Measurements from ENCODE around the gene ACVRL1. TPM values are rescaled to one million over a fixed set of nuclear protein-coding genes. Genes with fewer than 3 reads are reported as not detected.
A peak's percentile ranks its signal among the peaks of the same experiment; 100 is the strongest.

Gene ACVRL1
- total and polyA plus RNA-seq, 9 of the 15 experiments (the other 6 are each of a cell fraction or from before 2014, with no cell fraction given), result 0.07 to 1.4 (median 0.30) TPM

DNA sequence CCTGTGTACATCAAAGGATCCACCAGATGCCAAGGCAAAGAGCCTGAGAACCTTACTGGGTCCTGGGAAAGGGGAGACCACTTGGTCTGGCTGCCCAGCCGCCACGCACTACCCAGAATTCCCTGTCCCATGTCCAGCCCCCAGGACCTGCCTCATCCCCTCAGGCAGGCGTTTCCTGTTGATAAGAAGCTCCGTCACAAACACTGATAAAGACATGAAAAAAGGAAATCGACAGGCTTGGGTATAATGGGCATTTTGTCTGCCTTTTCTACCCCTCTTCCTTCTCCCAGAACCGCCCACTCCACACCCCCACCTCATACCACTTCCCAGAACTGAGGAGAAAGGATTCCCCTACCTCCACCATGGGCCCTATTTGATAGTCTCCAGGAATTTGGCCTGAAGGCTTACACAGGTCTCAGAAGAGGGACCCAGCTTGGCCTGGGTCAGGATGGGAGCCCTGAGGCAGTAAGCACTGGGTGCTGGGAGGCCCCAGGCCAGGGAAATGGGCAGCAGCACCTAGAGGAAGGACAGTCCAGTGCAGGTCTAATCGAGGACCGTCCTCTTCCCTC lies 18.8 kb downstream of the ACVRL1 start (continued):
- TF ChIP-seq SUPT5H (IDR thresholded peaks at IDR 0.05) (0 out of 2 replicates have a peak, but pooled peaks have one; percentile 41), MYC (IDR thresholded peaks at IDR 0.05; ENCODE audit: low read depth, low read length) (no peak; the same call in 1 of the 2 replicates), MYC (CRISPR knock-in tag; IDR thresholded peaks at IDR 0.05; ENCODE audit: borderline replicate concordance, low read depth) (no peak), U2AF2 (optimal IDR thresholded peaks at IDR 0.05; ENCODE audit: low read depth, low read length) (no peak), SMARCC2 (IDR thresholded peaks at IDR 0.05; ENCODE audit: low read depth) (0 out of 2 replicates have a peak, but pooled peaks have one; percentile 54), MEF2D (tag; conservative IDR thresholded peaks at IDR 0.05; ENCODE audit: low read depth) (peak; percentile 60; the same call in 1 of the 2 replicates), RCOR1 (IDR thresholded peaks at IDR 0.05; ENCODE audit: borderline replicate concordance in 1 of 2, low read depth in 2 of 2, low read length in 2 of 2) (peak in 1 of 2 experiments; percentile 74; a peak in 2 of 4 replicates), SNIP1 (IDR thresholded peaks at IDR 0.05; ENCODE audit: low read depth) (no peak), ATF7 (IDR thresholded peaks at IDR 0.05) (no peak), ZNF668 (CRISPR knock-in tag; IDR thresholded peaks at IDR 0.05) (no peak), MCM5 (IDR thresholded peaks at IDR 0.05; ENCODE audit: low read depth) (no peak), NFIC (IDR thresholded peaks at IDR 0.05) (peak; percentile 25; the same call in 1 of the 2 replicates), TFAM (CRISPR knock-in tag; conservative IDR thresholded peaks at IDR 0.05) (no peak), ARID1B (IDR thresholded peaks at IDR 0.05) (peak; percentile 87), ZNF124 (CRISPR knock-in tag; IDR thresholded peaks at IDR 0.05) (no peak), PRMT5 (CRISPR knock-in tag; IDR thresholded peaks at IDR 0.05) (no peak), PHF8 (IDR thresholded peaks at IDR 0.05; ENCODE audit: borderline replicate concordance, low read length) (peak; percentile 36; the same call in 1 of the 2 replicates), ASH1L (IDR thresholded peaks at IDR 0.05; ENCODE audit: borderline replicate concordance, low read depth, partially characterized antibody) (no peak), TOE1 (IDR thresholded peaks at IDR 0.05; ENCODE audit: borderline replicate concordance) (peak; percentile 33; the same call in 1 of the 2 replicates), TOE1 (CRISPR knock-in tag; IDR thresholded peaks at IDR 0.05; ENCODE audit: borderline replicate concordance, low read depth) (no peak), MCM3 (IDR thresholded peaks at IDR 0.05) (no peak), CREB1 (IDR thresholded peaks at IDR 0.05) (0 out of 2 replicates have a peak, but pooled peaks have one; percentile 51), CREB1 (CRISPR knock-in tag; IDR thresholded peaks at IDR 0.05) (no peak), PTTG1 (tag; IDR thresholded peaks at IDR 0.05; ENCODE audit: low read depth) (no peak), NR2F6 (CRISPR knock-in tag; IDR thresholded peaks at IDR 0.05) (no peak)
- TF ChIP-seq, protein P1, sequence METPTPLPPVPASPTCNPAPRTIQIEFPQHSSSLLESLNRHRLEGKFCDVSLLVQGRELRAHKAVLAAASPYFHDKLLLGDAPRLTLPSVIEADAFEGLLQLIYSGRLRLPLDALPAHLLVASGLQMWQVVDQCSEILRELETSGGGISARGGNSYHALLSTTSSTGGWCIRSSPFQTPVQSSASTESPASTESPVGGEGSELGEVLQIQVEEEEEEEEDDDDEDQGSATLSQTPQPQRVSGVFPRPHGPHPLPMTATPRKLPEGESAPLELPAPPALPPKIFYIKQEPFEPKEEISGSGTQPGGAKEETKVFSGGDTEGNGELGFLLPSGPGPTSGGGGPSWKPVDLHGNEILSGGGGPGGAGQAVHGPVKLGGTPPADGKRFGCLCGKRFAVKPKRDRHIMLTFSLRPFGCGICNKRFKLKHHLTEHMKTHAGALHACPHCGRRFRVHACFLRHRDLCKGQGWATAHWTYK (CRISPR knock-in tag; IDR thresholded peaks at IDR 0.05), result no peak; the same call in 1 of the 2 replicates
- TF ChIP-seq, protein P2, sequence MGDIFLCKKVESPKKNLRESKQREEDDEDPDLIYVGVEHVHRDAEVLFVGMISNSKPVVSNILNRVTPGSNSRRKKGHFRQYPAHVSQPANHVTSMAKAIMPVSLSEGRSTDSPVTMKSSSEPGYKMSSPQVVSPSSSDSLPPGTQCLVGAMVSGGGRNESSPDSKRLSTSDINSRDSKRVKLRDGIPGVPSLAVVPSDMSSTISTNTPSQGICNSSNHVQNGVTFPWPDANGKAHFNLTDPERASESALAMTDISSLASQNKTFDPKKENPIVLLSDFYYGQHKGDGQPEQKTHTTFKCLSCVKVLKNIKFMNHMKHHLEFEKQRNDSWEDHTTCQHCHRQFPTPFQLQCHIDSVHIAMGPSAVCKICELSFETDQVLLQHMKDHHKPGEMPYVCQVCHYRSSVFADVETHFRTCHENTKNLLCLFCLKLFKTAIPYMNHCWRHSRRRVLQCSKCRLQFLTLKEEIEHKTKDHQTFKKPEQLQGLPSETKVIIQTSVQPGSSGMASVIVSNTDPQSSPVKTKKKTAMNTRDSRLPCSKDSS (IDR thresholded peaks at IDR 0.05; ENCODE audit: low read depth, partially characterized antibody), result no peak
- TF ChIP-seq, protein P3, sequence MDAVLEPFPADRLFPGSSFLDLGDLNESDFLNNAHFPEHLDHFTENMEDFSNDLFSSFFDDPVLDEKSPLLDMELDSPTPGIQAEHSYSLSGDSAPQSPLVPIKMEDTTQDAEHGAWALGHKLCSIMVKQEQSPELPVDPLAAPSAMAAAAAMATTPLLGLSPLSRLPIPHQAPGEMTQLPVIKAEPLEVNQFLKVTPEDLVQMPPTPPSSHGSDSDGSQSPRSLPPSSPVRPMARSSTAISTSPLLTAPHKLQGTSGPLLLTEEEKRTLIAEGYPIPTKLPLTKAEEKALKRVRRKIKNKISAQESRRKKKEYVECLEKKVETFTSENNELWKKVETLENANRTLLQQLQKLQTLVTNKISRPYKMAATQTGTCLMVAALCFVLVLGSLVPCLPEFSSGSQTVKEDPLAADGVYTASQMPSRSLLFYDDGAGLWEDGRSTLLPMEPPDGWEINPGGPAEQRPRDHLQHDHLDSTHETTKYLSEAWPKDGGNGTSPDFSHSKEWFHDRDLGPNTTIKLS (IDR thresholded peaks at IDR 0.05; ENCODE audit: borderline replicate concordance, low read depth), result peak; percentile 33; the same call in 1 of the 2 replicates
